Neural cell (in vitro differentiated cells): Measurements from ENCODE around the gene SULT4A1. TPM values are rescaled to one million over a fixed set of nuclear protein-coding genes. Genes with fewer than 3 reads are reported as not detected.

Experiments
- H2AFZ ChIP-seq: fragments of 200-600, 300-800 bp; sonication (generic), shearing (Covaris generic); 2 replicates; pipeline ENCODE4 v1.6.0; 2014; ENCODE audit warnings: low read depth, mild to moderate bottlenecking, antibody characterized with exemption, low read length, moderate library complexity
- H3F3A ChIP-seq: fragments of 200-600 bp; shearing (Covaris generic); 2 replicates; pipeline ENCODE4 v1.6.1; 2016; ENCODE audit warnings: mild to moderate bottlenecking, moderate library complexity, mixed read lengths, antibody characterized with exemption, low read length; ENCODE audit not compliant: insufficient read depth, poor library complexity, severe bottlenecking
- H3K27ac ChIP-seq: fragments of 200-600, 300-800 bp; sonication (generic), shearing (Covaris generic); 2 replicates; pipeline ENCODE4 v1.5.1; 2014; ENCODE audit warnings: mild to moderate bottlenecking, low read length, moderate library complexity
- H3K27me3 ChIP-seq: fragments of 300-800, 200-600 bp; sonication (generic), shearing (Covaris generic); 2 replicates; pipeline ENCODE4 v1.6.0; 2014; ENCODE audit warnings: mild to moderate bottlenecking, low read depth, low read length, moderate library complexity; ENCODE audit not compliant: insufficient read depth
- H3K36me3 ChIP-seq: fragments of 300-800, 200-600 bp; sonication (generic), shearing (Covaris generic); 2 replicates; pipeline ENCODE4 v1.5.1; 2014; ENCODE audit warnings: mild to moderate bottlenecking, antibody characterized with exemption, low read length, moderate library complexity; ENCODE audit not compliant: insufficient read depth
- H3K4me2 ChIP-seq: fragments of 300-800, 200-600 bp; sonication (generic), shearing (Covaris generic); 2 replicates; pipeline ENCODE4 v1.6.0; 2014; ENCODE audit warnings: mild to moderate bottlenecking, low read length
- H3K4me3 ChIP-seq: fragments of 300-800, 200-600 bp; sonication (generic), shearing (Covaris generic); 2 replicates; pipeline ENCODE4 v1.5.1; 2014; ENCODE audit warnings: mild to moderate bottlenecking, low read length, moderate library complexity
- H3K79me2 ChIP-seq: fragments of 200-600 bp; shearing (Covaris generic); replicated peaks from 2 replicates; pipeline ENCODE4 v1.6.0; 2014; ENCODE audit warnings: mild to moderate bottlenecking, low read length, moderate library complexity; ENCODE audit not compliant: insufficient read depth
- H3K9ac ChIP-seq: fragments of 300-800, 200-600 bp; sonication (generic), shearing (Covaris generic); 2 replicates; pipeline ENCODE4 v1.6.1; 2016; ENCODE audit warnings: mild to moderate bottlenecking, low read length, mixed read lengths
- H3K9me2 ChIP-seq: fragments of 200-600 bp; shearing (Covaris generic); 2 replicates; pipeline ENCODE4 v1.6.1; 2016; ENCODE audit warnings: mild to moderate bottlenecking, low read length, mixed read lengths; ENCODE audit not compliant: insufficient read depth
- H3K9me3 ChIP-seq: fragments of 200-600, 300-800 bp; sonication (generic), shearing (Covaris generic); 2 replicates; pipeline ENCODE4 v1.6.1; 2016; ENCODE audit warnings: mild to moderate bottlenecking, mixed run types, low read length, moderate library complexity, mixed read lengths
- H4K20me1 ChIP-seq: fragments of 200-600 bp; shearing (Covaris generic); 2 replicates; pipeline ENCODE4 v1.6.1; 2016; ENCODE audit warnings: mild to moderate bottlenecking, mixed run types; ENCODE audit not compliant: insufficient read depth
- EP300 ChIP-seq: fragments of 450-650 bp; conservative IDR thresholded peaks from 2 replicates; pipeline ENCODE4 v1.6.1; 2014; ENCODE audit warnings: antibody characterized with exemption, mild to moderate bottlenecking, moderate library complexity; ENCODE audit not compliant: poor library complexity, severe bottlenecking
- EZH2 ChIP-seq: fragments of 200-600, 300-800 bp; shearing (Covaris generic), sonication (generic); IDR thresholded peaks from 2 replicates; pipeline ENCODE4 v1.6.1; 2014; ENCODE audit warnings: antibody characterized with exemption, low read length, borderline replicate concordance, mild to moderate bottlenecking; ENCODE audit not compliant: insufficient read depth, poor library complexity, severe bottlenecking
- MXI1 ChIP-seq: fragments of 450-650 bp; conservative IDR thresholded peaks from 2 replicates; pipeline ENCODE4 v1.6.1; 2014; ENCODE audit warnings: antibody characterized with exemption, mild to moderate bottlenecking; ENCODE audit not compliant: poor library complexity, severe bottlenecking
- POLR2AphosphoS5 ChIP-seq: IDR thresholded peaks from 2 replicates; pipeline ENCODE4 v1.6.1; 2012
- RAD21 ChIP-seq: fragments of 450-650 bp; conservative IDR thresholded peaks from 2 replicates; pipeline ENCODE4 v1.6.1; 2014; ENCODE audit warnings: antibody characterized with exemption, mild to moderate bottlenecking, moderate library complexity
- SMC3 ChIP-seq: fragments of 450-650 bp; conservative IDR thresholded peaks from 2 replicates; pipeline ENCODE4 v1.6.1; 2014; ENCODE audit warnings: antibody characterized with exemption, mild to moderate bottlenecking, moderate library complexity; ENCODE audit not compliant: poor library complexity
- TAF1 ChIP-seq: IDR thresholded peaks from 2 replicates; pipeline ENCODE4 v1.6.1; 2012; ENCODE audit warnings: low read depth
- polyA plus RNA-seq: library from polyadenylated mRNA; depleted of rRNA; stranded (reverse); fragments of >200 nt; gene quantifications from 2 replicates; pipeline ENCODE4 v1.2.3, GENCODE V29; 2014
- TF ChIP-seq, protein P1 (sequence below): IDR thresholded peaks from 2 replicates; pipeline ENCODE4 v1.6.1; 2012; ENCODE audit warnings: borderline replicate concordance
- TF ChIP-seq, protein P2 (sequence below): fragments of 450-650 bp; IDR thresholded peaks from 2 replicates; pipeline ENCODE4 v1.5.1; 2014; ENCODE audit warnings: antibody characterized with exemption, mild to moderate bottlenecking, moderate library complexity; ENCODE audit not compliant: poor library complexity, severe bottlenecking

The SULT4A1 gene
- polyA plus RNA-seq, 1 donor from 2014 or later: 182 TPM

DNA sequence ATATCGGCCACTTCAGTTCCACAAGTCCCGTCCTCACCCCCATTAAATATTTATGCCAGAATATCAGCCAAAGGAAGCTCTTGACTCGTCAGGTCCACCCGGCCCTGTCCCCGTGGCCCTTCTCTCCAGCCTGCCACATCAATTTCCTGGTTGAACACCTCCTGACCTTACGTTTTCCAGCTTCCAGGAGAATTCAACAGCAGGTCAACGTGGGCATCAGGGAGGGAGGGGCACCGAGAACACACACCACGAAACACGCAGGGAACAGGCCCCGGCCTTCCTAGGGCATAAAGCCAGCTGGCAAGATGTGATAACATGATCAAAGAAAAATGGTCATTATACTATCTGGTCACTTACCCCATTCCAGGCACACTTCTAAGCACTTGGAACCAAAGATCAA is 15.3 kb downstream of the SULT4A1 start:
- H3K9me2 ChIP-seq: no peaks in the 10 kb centered on the region
- H3K27ac ChIP-seq: no peak overlapping the region
- H3K79me2 ChIP-seq: no peaks in the 10 kb centered on the region
- H3K9ac ChIP-seq: no peak overlapping the region
- no peaks in the 10 kb centered on the region for H4K20me1 ChIP-seq
- H3K4me2 ChIP-seq: no peak overlapping the region
- H3K9me3 ChIP-seq: no peaks in the 10 kb centered on the region
- H3K27me3 ChIP-seq: no peaks in the 10 kb centered on the region
- H3K4me3 ChIP-seq: no peak overlapping the region
- H3F3A ChIP-seq: no peaks in the 10 kb centered on the region
- TF ChIP-seq EP300 (no peak), RAD21 (no peak), POLR2AphosphoS5 (no peak), TAF1 (no peak), MXI1 (no peak), SMC3 (no peak), EZH2 (no peak)
- TF ChIP-seq, protein P1, sequence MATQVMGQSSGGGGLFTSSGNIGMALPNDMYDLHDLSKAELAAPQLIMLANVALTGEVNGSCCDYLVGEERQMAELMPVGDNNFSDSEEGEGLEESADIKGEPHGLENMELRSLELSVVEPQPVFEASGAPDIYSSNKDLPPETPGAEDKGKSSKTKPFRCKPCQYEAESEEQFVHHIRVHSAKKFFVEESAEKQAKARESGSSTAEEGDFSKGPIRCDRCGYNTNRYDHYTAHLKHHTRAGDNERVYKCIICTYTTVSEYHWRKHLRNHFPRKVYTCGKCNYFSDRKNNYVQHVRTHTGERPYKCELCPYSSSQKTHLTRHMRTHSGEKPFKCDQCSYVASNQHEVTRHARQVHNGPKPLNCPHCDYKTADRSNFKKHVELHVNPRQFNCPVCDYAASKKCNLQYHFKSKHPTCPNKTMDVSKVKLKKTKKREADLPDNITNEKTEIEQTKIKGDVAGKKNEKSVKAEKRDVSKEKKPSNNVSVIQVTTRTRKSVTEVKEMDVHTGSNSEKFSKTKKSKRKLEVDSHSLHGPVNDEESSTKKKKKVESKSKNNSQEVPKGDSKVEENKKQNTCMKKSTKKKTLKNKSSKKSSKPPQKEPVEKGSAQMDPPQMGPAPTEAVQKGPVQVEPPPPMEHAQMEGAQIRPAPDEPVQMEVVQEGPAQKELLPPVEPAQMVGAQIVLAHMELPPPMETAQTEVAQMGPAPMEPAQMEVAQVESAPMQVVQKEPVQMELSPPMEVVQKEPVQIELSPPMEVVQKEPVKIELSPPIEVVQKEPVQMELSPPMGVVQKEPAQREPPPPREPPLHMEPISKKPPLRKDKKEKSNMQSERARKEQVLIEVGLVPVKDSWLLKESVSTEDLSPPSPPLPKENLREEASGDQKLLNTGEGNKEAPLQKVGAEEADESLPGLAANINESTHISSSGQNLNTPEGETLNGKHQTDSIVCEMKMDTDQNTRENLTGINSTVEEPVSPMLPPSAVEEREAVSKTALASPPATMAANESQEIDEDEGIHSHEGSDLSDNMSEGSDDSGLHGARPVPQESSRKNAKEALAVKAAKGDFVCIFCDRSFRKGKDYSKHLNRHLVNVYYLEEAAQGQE: no peak
- TF ChIP-seq, protein P2, sequence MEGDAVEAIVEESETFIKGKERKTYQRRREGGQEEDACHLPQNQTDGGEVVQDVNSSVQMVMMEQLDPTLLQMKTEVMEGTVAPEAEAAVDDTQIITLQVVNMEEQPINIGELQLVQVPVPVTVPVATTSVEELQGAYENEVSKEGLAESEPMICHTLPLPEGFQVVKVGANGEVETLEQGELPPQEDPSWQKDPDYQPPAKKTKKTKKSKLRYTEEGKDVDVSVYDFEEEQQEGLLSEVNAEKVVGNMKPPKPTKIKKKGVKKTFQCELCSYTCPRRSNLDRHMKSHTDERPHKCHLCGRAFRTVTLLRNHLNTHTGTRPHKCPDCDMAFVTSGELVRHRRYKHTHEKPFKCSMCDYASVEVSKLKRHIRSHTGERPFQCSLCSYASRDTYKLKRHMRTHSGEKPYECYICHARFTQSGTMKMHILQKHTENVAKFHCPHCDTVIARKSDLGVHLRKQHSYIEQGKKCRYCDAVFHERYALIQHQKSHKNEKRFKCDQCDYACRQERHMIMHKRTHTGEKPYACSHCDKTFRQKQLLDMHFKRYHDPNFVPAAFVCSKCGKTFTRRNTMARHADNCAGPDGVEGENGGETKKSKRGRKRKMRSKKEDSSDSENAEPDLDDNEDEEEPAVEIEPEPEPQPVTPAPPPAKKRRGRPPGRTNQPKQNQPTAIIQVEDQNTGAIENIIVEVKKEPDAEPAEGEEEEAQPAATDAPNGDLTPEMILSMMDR: no peak
- no peaks in the 10 kb centered on the region for H3K36me3 ChIP-seq
- no peak overlapping the region for H2AFZ ChIP-seq

DNA sequence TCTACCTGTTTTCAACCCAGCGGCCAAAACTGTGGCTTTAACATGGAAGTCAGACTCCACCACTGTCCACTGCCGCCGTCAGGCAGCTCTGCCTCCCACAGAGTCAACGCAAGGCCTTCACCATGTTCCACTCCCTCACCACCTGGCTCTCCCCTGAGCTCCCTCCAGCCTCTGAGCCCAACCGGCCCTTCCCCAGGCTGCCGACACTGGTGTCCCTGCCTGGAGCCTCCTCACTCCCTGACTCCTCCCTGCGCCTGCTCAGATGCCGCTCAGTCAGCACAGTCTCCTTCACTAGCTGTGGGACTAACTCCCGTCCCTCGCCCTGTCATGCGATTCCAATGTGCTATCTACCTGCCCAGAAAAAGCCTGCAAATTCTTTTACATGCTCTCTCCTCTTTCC is 16.3 kb downstream of the SULT4A1 start:
- no peaks in the 10 kb centered on the region for H3K79me2 ChIP-seq
- no peaks in the 10 kb centered on the region for H4K20me1 ChIP-seq
- H3K4me3 ChIP-seq: no peak overlapping the region
- no peaks in the 10 kb centered on the region for H3K36me3 ChIP-seq
- no peak overlapping the region for H3K9ac ChIP-seq
- H3K4me2 ChIP-seq: no peak overlapping the region
- no peaks in the 10 kb centered on the region for H3K27me3 ChIP-seq
- no peaks in the 10 kb centered on the region for H3K9me2 ChIP-seq
- no peaks in the 10 kb centered on the region for H3F3A ChIP-seq
- H3K27ac ChIP-seq: no peak overlapping the region
- no peak overlapping the region for H2AFZ ChIP-seq
- no peak for TF ChIP-seq EP300
- no peaks in the 10 kb centered on the region for H3K9me3 ChIP-seq
